ENCODE results near the gene PTTG1IP.

Gene PTTG1IP

GRCh38 chr21:44802396-44803153, 70.9 kb downstream of the PTTG1IP start:
- Histone ChIP-seq H2AFZ (ENCODE audit: low read length, unreplicated experiment) (peak overlapping the region; percentile 74), H3K36me3 (ENCODE audit: insufficient read depth, low read length) (peaks cover 17% of the 10 kb centered on the region; the same call in 1 of the 2 replicates), H3K4me1 (ENCODE audit: control insufficient read depth, insufficient read depth, low read length, unreplicated experiment) (peaks cover 14% of the 10 kb centered on the region), H3K4me3 (ENCODE audit: low read depth, low read length) (peak overlapping the region; percentile 94), H3K27me3 (ENCODE audit: insufficient read depth, low read length) (no peaks in the 10 kb centered on the region), H3K79me2 (ENCODE audit: control insufficient read depth, insufficient read depth, low read length, unreplicated experiment) (peaks cover 48% of the 10 kb centered on the region), H3K27ac (ENCODE audit: low read depth, low read length) (no peak overlapping the region)

GRCh38 chr21:44801468-44802395, 71.8 kb downstream of the PTTG1IP start, which contains the start of gene UBE2G2:
Gene UBE2G2 (minus strand): TSS chr21:44801820. CDS start chr21:44801748, 72 bp downstream.
- Histone ChIP-seq H2AFZ (ENCODE audit: low read length, unreplicated experiment) (peak within 1 kb of the TSS; percentile 74), H3K27me3 (ENCODE audit: insufficient read depth, low read length) (no peaks in the 10 kb centered on the region), H3K36me3 (ENCODE audit: insufficient read depth, low read length) (peaks cover 16% of the 10 kb centered on the region; the same call in 1 of the 2 replicates), H3K4me1 (ENCODE audit: control insufficient read depth, insufficient read depth, low read length, unreplicated experiment) (peaks cover 14% of the 10 kb centered on the region), H3K27ac (ENCODE audit: low read depth, low read length) (peak within 1 kb of the TSS; percentile 25; the same call in 1 of the 2 replicates), H3K79me2 (ENCODE audit: control insufficient read depth, insufficient read depth, low read length, unreplicated experiment) (peaks cover 54% of the 10 kb centered on the region), H3K4me3 (ENCODE audit: low read depth, low read length) (peak within 1 kb of the TSS; percentile 94)

- H3K4me1 ChIP-seq (ENCODE audit: control insufficient read depth, insufficient read depth, low read length, unreplicated experiment), result peaks cover 14% of the 10 kb centered on the region
- no peaks in the 10 kb centered on the region for H3K27me3 ChIP-seq (ENCODE audit: insufficient read depth, low read length)
- peaks cover 61% of the 10 kb centered on the region for H3K79me2 ChIP-seq (ENCODE audit: control insufficient read depth, insufficient read depth, low read length, unreplicated experiment)
- peak overlapping the region; percentile 94 for H3K4me3 ChIP-seq (ENCODE audit: low read depth, low read length)
- H3K36me3 ChIP-seq (ENCODE audit: insufficient read depth, low read length), result peaks cover 11% of the 10 kb centered on the region; the same call in 1 of the 2 replicates
- peak overlapping the region; percentile 17; the same call in 1 of the 2 replicates for H3K27ac ChIP-seq (ENCODE audit: low read depth, low read length)
- peak overlapping the region; percentile 74 for H2AFZ ChIP-seq (ENCODE audit: low read length, unreplicated experiment)
These were observed 72.5 kb downstream of the PTTG1IP start for GRCh38 chr21:44800971-44801467.

- H3K27ac ChIP-seq (ENCODE audit: low read depth, low read length), result no peak overlapping the region
- peaks cover 69% of the 10 kb centered on the region for H3K79me2 ChIP-seq (ENCODE audit: control insufficient read depth, insufficient read depth, low read length, unreplicated experiment)
- peaks cover 7% of the 10 kb centered on the region; the same call in 1 of the 2 replicates for H3K36me3 ChIP-seq (ENCODE audit: insufficient read depth, low read length)
- H2AFZ ChIP-seq (ENCODE audit: low read length, unreplicated experiment), result no peak overlapping the region
- no peaks in the 10 kb centered on the region for H3K27me3 ChIP-seq (ENCODE audit: insufficient read depth, low read length)
- H3K4me1 ChIP-seq (ENCODE audit: control insufficient read depth, insufficient read depth, low read length, unreplicated experiment), result peaks cover 14% of the 10 kb centered on the region
- H3K4me3 ChIP-seq (ENCODE audit: low read depth, low read length), result peak overlapping the region; percentile 94
These were observed 73.4 kb downstream of the PTTG1IP start for GRCh38 chr21:44800103-44800502.

GRCh38 chr21:44799646-44800045, 73.8 kb downstream of the PTTG1IP start:
- H3K4me3 ChIP-seq (ENCODE audit: low read depth, low read length), result peak overlapping the region; percentile 94; the same call in 1 of the 2 replicates
- peaks cover 14% of the 10 kb centered on the region for H3K4me1 ChIP-seq (ENCODE audit: control insufficient read depth, insufficient read depth, low read length, unreplicated experiment)
- H2AFZ ChIP-seq (ENCODE audit: low read length, unreplicated experiment), result no peak overlapping the region
- peaks cover 72% of the 10 kb centered on the region for H3K79me2 ChIP-seq (ENCODE audit: control insufficient read depth, insufficient read depth, low read length, unreplicated experiment)
- H3K36me3 ChIP-seq (ENCODE audit: insufficient read depth, low read length), result peaks cover 3% of the 10 kb centered on the region; the same call in 1 of the 2 replicates
- H3K27me3 ChIP-seq (ENCODE audit: insufficient read depth, low read length), result no peaks in the 10 kb centered on the region
- no peak overlapping the region for H3K27ac ChIP-seq (ENCODE audit: low read depth, low read length)

Measured in ACC112 (cell line).